HEK293T (cell line): ENCODE results near the gene NCOA4.

Source experiments
- ARNT ChIP-seq: fragments of 450-650 bp; IDR thresholded peaks from 2 replicates; pipeline ENCODE4 v1.6.1; 2017; ENCODE audit warnings: mild to moderate bottlenecking
- BHLHE40 ChIP-seq: fragments of 450-650 bp; IDR thresholded peaks from 2 replicates; pipeline ENCODE4 v1.6.1; 2016; ENCODE audit warnings: mild to moderate bottlenecking, moderate library complexity, borderline replicate concordance
- CTBP1 ChIP-seq: fragments of 450-650 bp; IDR thresholded peaks from 2 replicates; pipeline ENCODE4 v1.6.1; 2016; ENCODE audit warnings: borderline replicate concordance
- ELF4 ChIP-seq: fragments of 450-650 bp; IDR thresholded peaks from 2 replicates; pipeline ENCODE4 v1.6.1; 2017; ENCODE audit warnings: antibody characterized with exemption
- FOXA1 ChIP-seq: fragments of 450-650 bp; IDR thresholded peaks from 2 replicates; pipeline ENCODE4 v1.6.1; 2016; ENCODE audit warnings: mild to moderate bottlenecking
- FOXK2 ChIP-seq: fragments of 450-650 bp; IDR thresholded peaks from 2 replicates; pipeline ENCODE4 v1.6.1; 2016; ENCODE audit warnings: mild to moderate bottlenecking
- FOXM1 ChIP-seq: fragments of 450-650 bp; IDR thresholded peaks from 2 replicates; pipeline ENCODE4 v1.6.1; 2017; ENCODE audit warnings: mild to moderate bottlenecking, borderline replicate concordance
- HDGF ChIP-seq: fragments of 450-650 bp; IDR thresholded peaks from 2 replicates; pipeline ENCODE4 v1.6.1; 2017; ENCODE audit warnings: antibody characterized with exemption, borderline replicate concordance
- L3MBTL2 ChIP-seq: fragments of 450-650 bp; conservative IDR thresholded peaks from 2 replicates; pipeline ENCODE4 v1.6.1; 2016; ENCODE audit warnings: mild to moderate bottlenecking
- NFRKB ChIP-seq: fragments of 450-650 bp; IDR thresholded peaks from 2 replicates; pipeline ENCODE4 v1.6.1; 2016; ENCODE audit warnings: mild to moderate bottlenecking, moderate library complexity
- PKNOX1 ChIP-seq: fragments of 450-650 bp; IDR thresholded peaks from 2 replicates; pipeline ENCODE4 v1.6.1; 2016
- SP1 ChIP-seq: fragments of 450-650 bp; IDR thresholded peaks from 2 replicates; pipeline ENCODE4 v1.6.1; 2017
- SUZ12 ChIP-seq: fragments of 450-650 bp; IDR thresholded peaks from 2 replicates; pipeline ENCODE4 v1.6.1; 2016; ENCODE audit warnings: mild to moderate bottlenecking
- ZNF384 ChIP-seq: fragments of 450-650 bp; IDR thresholded peaks from 2 replicates; pipeline ENCODE4 v1.6.1; 2016

- no peak for TF ChIP-seq SP1
- TF ChIP-seq SUZ12, result no peak
- no peak for TF ChIP-seq FOXM1
- TF ChIP-seq ELF4, result no peak
- no peak for TF ChIP-seq PKNOX1
- TF ChIP-seq ZNF384, result no peak
- no peak for TF ChIP-seq BHLHE40
- peak; percentile 62 for TF ChIP-seq L3MBTL2
- 0 out of 2 replicates have a peak, but pooled peaks have one; percentile 38 for TF ChIP-seq ARNT
- TF ChIP-seq FOXA1, result no peak
- TF ChIP-seq HDGF, result no peak
- TF ChIP-seq CTBP1, result no peak
- TF ChIP-seq NFRKB, result no peak
- TF ChIP-seq FOXK2, result no peak
Observed at GRCh38 chr10:46022978-46023702, 7.3 kb downstream of the NCOA4 start.
